ENCODE measurements around the gene MAP3K12.

The MAP3K12 gene

GRCh38 chr12:53468282-53468681 is 31.0 kb downstream of the MAP3K12 start:
- no peaks in the 10 kb centered on the region for H3K27me3 ChIP-seq (ENCODE audit: insufficient read depth, low read length)
- H3K79me2 ChIP-seq (ENCODE audit: insufficient read depth, low read length): 0 out of 2 replicates have a peak, but pooled peaks cover 2% of the 10 kb centered on the region
- H3K36me3 ChIP-seq (ENCODE audit: insufficient read depth, low read length): peaks cover 98% of the 10 kb centered on the region
- no peak for TF ChIP-seq EZH2 (IDR thresholded peaks at IDR 0.05; ENCODE audit: borderline replicate concordance, low read length)
- TF ChIP-seq, protein P1, sequence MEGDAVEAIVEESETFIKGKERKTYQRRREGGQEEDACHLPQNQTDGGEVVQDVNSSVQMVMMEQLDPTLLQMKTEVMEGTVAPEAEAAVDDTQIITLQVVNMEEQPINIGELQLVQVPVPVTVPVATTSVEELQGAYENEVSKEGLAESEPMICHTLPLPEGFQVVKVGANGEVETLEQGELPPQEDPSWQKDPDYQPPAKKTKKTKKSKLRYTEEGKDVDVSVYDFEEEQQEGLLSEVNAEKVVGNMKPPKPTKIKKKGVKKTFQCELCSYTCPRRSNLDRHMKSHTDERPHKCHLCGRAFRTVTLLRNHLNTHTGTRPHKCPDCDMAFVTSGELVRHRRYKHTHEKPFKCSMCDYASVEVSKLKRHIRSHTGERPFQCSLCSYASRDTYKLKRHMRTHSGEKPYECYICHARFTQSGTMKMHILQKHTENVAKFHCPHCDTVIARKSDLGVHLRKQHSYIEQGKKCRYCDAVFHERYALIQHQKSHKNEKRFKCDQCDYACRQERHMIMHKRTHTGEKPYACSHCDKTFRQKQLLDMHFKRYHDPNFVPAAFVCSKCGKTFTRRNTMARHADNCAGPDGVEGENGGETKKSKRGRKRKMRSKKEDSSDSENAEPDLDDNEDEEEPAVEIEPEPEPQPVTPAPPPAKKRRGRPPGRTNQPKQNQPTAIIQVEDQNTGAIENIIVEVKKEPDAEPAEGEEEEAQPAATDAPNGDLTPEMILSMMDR (IDR thresholded peaks at IDR 0.05; ENCODE audit: low read length): no peak
- no peak overlapping the region for H3K9ac ChIP-seq (ENCODE audit: low read length)
- H3K9me3 ChIP-seq (ENCODE audit: low read length): no peaks in the 10 kb centered on the region
- H2AFZ ChIP-seq (ENCODE audit: low read length): no peak overlapping the region
- H3K27ac ChIP-seq (ENCODE audit: low read depth, low read length, poor library complexity, severe bottlenecking): no peak overlapping the region
- no peaks in the 10 kb centered on the region for H4K20me1 ChIP-seq (ENCODE audit: insufficient read depth, low read length)
- H3K4me1 ChIP-seq (ENCODE audit: insufficient read depth, low read length, severe bottlenecking): no peaks in the 10 kb centered on the region
- H3K9me2 ChIP-seq (ENCODE audit: low read depth, low read length): no peaks in the 10 kb centered on the region
- H3K4me3 ChIP-seq (ENCODE audit: low read depth, low read length, poor library complexity, severe bottlenecking): no peak overlapping the region
- H3K4me2 ChIP-seq (ENCODE audit: low read length): no peak overlapping the region
- H3F3A ChIP-seq (ENCODE audit: insufficient read depth, low read length): 0 out of 2 replicates have a peak, but pooled peaks cover 4% of the 10 kb centered on the region

DNA sequence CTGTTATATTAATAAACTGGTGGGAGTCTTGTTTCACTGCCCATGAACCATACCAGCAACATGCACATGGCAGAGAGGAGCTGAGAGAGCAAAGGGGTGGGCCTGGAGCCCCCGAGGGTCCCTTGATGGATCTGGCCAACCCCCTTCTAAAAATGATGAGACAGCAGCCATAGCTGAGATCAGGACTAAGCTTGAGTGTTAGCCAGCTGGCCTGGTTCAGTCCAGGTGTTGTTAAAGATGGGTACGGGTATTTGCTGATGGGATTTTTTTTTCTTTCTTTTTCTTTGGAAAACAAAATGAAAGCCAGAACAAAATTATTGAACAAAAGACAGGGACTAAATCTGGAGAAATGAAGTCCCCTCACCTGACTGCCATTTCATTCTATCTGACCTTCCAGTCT is 31.4 kb downstream of the MAP3K12 start:
- Histone ChIP-seq H3K79me2 (ENCODE audit: insufficient read depth, low read length) (0 out of 2 replicates have a peak, but pooled peaks cover 2% of the 10 kb centered on the region), H3K27me3 (ENCODE audit: insufficient read depth, low read length) (no peaks in the 10 kb centered on the region), H2AFZ (ENCODE audit: low read length) (no peak overlapping the region), H3K36me3 (ENCODE audit: insufficient read depth, low read length) (peaks cover 98% of the 10 kb centered on the region), H3K27ac (ENCODE audit: low read depth, low read length, poor library complexity, severe bottlenecking) (no peak overlapping the region), H3K9ac (ENCODE audit: low read length) (no peak overlapping the region), H3K4me1 (ENCODE audit: insufficient read depth, low read length, severe bottlenecking) (no peaks in the 10 kb centered on the region), H3K9me2 (ENCODE audit: low read depth, low read length) (no peaks in the 10 kb centered on the region), H3K9me3 (ENCODE audit: low read length) (no peaks in the 10 kb centered on the region), H3K4me2 (ENCODE audit: low read length) (no peak overlapping the region), H4K20me1 (ENCODE audit: insufficient read depth, low read length) (no peaks in the 10 kb centered on the region), H3F3A (ENCODE audit: insufficient read depth, low read length) (0 out of 2 replicates have a peak, but pooled peaks cover 4% of the 10 kb centered on the region), H3K4me3 (ENCODE audit: low read depth, low read length, poor library complexity, severe bottlenecking) (no peak overlapping the region)
- TF ChIP-seq, protein P1 (IDR thresholded peaks at IDR 0.05; ENCODE audit: low read length): no peak
- no peak for TF ChIP-seq EZH2 (IDR thresholded peaks at IDR 0.05; ENCODE audit: borderline replicate concordance, low read length)

- H2AFZ ChIP-seq (ENCODE audit: low read length): no peak overlapping the region
- TF ChIP-seq, protein P1 (IDR thresholded peaks at IDR 0.05; ENCODE audit: low read length): no peak
- TF ChIP-seq EZH2 (IDR thresholded peaks at IDR 0.05; ENCODE audit: borderline replicate concordance, low read length): no peak
- no peak overlapping the region for H3K4me2 ChIP-seq (ENCODE audit: low read length)
- H3K9me2 ChIP-seq (ENCODE audit: low read depth, low read length): no peaks in the 10 kb centered on the region
- no peak overlapping the region for H3K27ac ChIP-seq (ENCODE audit: low read depth, low read length, poor library complexity, severe bottlenecking)
- no peak overlapping the region for H3K9ac ChIP-seq (ENCODE audit: low read length)
- H3K79me2 ChIP-seq (ENCODE audit: insufficient read depth, low read length): no peaks in the 10 kb centered on the region
- no peaks in the 10 kb centered on the region for H3K4me1 ChIP-seq (ENCODE audit: insufficient read depth, low read length, severe bottlenecking)
- H3K9me3 ChIP-seq (ENCODE audit: low read length): no peaks in the 10 kb centered on the region
- H4K20me1 ChIP-seq (ENCODE audit: insufficient read depth, low read length): no peaks in the 10 kb centered on the region
- H3K4me3 ChIP-seq (ENCODE audit: low read depth, low read length, poor library complexity, severe bottlenecking): no peak overlapping the region
- H3K36me3 ChIP-seq (ENCODE audit: insufficient read depth, low read length): peaks cover 98% of the 10 kb centered on the region
- H3F3A ChIP-seq (ENCODE audit: insufficient read depth, low read length): 0 out of 2 replicates have a peak, but pooled peaks cover 1% of the 10 kb centered on the region
- no peaks in the 10 kb centered on the region for H3K27me3 ChIP-seq (ENCODE audit: insufficient read depth, low read length)
Measured at GRCh38 chr12:53467082-53467481, 32.2 kb downstream of the MAP3K12 start.
